ENCODE measurements around the gene CSTA.
A peak's percentile ranks its signal among the peaks of the same experiment; 100 is the strongest.

Gene CSTA

DNA sequence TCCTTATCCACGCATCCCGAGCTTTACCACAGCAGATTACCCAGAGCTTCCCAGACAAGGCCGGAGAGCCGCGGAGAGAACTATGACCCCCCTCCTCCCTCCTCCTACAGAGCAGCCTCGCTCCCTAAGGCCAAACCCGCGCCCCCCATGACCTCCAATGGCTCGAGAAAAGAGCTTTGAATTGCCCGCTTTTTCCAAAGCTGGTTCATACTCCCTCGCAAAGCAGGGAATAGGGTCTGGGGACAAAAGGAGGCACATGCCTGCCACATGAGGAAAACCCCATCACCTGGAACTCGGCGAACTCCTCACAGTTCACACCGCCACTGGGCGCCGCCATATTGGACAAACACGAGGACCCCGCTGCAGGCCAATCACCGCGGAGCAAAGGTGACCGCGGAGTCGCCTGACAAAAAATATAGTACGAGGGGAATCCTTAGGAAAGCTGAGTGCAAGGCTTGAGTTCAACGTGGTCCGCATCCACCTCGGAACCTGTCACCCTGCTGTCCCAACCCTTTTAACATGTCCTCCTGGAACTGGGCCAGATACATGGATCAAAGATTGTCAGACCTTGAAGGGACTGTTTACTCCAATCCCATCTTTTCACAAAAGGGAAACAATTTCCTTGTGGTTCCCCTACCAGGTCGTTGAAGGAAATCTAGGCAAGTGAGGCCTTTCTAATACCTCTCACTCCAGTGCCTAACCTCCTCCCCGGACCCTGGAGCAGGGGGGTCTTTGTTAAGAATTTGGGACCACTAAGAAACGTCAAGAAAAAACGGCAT lies 58.0 kb downstream of the CSTA start, which contains the start of gene MIX23:
MIX23 (minus strand) TSS at position 344 of the 779 bp plus-strand sequence; CDS start at position 337, 7 bp downstream.
- DNase-seq, result peak; percentile 89

DNA sequence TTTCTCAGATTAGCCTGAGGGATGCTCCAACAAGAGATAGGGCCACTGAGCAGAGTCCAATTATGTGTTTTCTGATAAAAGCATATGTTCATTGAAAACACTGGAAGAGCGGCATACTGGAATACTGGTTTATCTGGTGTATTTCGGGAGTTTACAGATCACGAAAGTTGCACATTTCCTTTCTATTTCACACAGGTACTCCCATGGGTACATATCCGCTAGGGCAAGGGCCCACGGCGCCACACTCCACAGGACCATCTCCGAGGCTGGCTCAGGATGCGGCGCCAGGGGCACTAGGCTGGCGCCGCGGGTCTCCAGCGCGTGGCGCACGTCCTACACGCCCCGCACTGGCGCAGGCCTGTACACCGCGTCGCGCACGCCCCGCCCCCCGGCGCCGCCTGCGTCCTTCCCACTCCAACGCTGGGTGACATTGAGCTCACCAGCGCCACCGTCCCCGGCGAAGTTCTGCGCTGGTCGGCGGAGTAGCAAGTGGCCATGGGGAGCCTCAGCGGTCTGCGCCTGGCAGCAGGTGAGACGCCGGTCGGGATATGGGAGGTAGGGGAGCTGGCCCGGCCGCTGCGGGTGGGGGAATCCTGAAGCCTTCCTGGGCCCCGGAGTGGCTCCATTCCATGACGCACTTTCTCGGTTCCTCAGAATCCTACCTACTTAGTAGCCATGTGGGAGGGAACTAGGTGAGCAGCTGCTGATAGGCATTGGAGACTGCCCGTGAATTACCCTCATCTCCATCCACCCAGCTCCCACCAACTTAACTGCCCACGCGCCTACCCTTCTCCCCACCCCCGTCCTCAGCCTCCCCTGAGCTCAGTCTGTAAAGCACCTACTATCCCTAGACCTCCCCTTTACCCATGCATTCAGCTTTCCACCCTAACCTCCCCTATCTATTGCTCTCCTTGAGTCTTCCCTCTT lies 59.0 kb downstream of the CSTA start, which contains the start of gene FAM162A:
FAM162A (plus strand) TSS at position 412 of the 927 bp plus-strand sequence; CDS start at position 496, 84 bp downstream.
- DNase-seq, result peak; percentile 94

DNA sequence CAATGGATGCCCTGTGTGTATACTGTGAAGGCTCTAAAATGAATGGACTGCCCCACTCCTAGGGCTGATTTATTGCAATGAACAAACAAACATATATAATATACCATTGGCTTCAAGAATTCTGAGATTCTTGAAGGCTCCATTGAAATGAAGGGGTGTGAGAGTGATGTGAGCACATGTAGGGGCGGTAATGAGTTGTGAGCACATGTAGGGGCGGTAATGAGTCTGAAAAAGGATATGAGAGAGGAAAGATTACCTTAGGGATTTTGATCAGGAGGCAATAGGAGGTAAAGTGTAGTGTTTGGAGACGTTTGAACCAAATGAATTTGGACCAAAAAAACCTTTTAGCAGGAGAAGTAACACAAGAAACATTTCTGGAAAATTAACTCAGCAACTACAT lies 62.7 kb downstream of the CSTA start:
- no peak for DNase-seq

DNA sequence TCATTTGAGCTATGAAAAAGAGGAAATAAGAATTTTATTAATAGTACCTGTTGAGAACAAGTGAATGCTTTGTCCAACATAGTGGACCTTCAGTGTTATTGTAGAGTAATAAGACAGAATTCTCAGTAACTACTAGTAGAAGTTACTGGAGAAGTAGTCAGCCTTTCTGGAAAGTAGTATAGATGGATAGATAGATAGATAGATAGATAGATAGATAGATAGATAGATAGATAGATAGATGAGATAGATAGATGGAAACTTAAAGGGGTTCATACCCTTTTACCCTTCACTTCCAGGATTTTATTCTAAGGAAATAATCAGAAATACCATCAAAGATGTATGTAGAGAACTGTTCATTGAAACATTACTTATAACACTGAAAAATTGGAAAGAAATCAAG lies 64.1 kb downstream of the CSTA start:
- DNase-seq, result no peak

DNA sequence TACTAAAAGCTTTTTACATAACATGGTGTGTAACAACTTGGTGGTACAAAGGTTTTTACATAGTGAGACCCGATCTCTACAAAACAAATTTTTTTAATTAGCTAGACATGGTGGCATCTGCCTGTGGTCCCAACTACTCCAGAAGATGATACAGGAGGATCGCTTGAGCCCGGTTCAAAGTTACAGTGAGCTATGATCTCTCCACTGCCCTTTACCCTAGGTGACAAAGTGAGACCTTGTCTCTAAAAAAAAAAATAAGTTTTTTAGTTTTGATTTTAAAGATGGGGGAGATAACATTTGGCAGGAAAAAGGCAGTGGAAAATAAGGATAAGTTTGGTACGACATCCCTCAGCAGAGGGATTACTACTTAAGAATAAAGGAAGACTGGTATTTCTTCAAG lies 64.8 kb downstream of the CSTA start:
- no peak for DNase-seq

DNA sequence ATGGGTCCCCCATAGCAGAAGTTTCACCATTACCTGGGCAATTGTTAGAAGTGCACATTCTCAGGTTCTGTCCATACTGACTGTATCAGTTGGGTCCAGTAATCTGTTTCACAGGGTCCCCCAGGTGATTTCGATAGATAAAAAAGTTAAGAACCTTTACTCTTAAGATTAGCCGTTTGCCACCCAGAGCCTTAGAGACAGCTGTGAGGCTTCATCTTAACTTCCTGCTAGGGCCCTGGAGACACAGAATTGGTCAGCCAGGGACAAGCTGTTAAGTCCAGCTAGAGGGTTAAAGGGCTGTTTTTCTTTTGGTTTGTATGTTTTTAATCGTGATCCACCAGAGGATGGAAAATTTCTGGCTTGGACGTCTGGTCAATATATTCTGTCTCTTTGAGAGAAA lies 65.6 kb downstream of the CSTA start:
- no peak for DNase-seq

Measured in EL (cell line).